ENCODE results near the gene ARF6. TPM values are rescaled to one million over a fixed set of nuclear protein-coding genes. Genes with fewer than 3 reads are reported as not detected.

The ARF6 gene
- total and polyA plus RNA-seq, 10 of the 15 experiments (the other 5 are each of a cell fraction or from before 2014, with no cell fraction given): 46.8 to 128 (median 71.9) TPM

DNA sequence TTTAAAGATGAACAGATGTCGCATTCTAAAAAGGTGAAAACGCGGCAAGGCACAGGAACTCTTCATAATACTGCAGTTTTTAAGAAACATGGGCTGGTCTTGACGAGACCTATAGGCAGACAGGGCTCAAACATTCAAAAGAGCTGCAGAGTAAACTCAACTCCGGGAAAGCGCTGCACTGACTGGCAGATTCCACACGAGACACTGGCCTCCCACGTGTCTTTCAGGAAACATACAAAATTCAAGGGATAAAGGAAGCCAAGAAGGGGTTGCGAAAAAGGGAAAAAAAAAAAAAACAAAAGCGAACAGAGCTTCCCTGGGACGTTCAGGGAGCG lies 614 bp upstream of the ARF6 start:
- peak; percentile 63 for ATAC-seq
- no TSS peak for BruUV-seq (replicated peaks)
- DNase-seq (ENCODE audit: low read depth, low spot score): peak; percentile 60
- peak overlapping the region; percentile 83 for H3K4me2 ChIP-seq (ENCODE audit: control insufficient read depth, insufficient read depth)
- peak overlapping the region; percentile 97 for H3K4me3 ChIP-seq
- H3K9me3 ChIP-seq (replicated peaks; ENCODE audit: control insufficient read depth, insufficient read depth, low read length): no peaks in the 10 kb centered on the region
- peak overlapping the region; percentile 100 for H3K9ac ChIP-seq (ENCODE audit: control insufficient read depth, insufficient read depth, low read length)
- H3K36me3 ChIP-seq (ENCODE audit: control insufficient read depth in 2 of 2, insufficient read depth in 2 of 2, low read length in 1 of 2): no peaks in the 10 kb centered on the region; a peak in 1 of 4 replicates
- intact Hi-C loops (cut with micrococcal nuclease; ENCODE audit: unreplicated experiment): loop anchor here (1.0 to 2.0 kb wide), 3 partner anchors 79 to 191 kb away; no protein-coding TSS in a partner anchor
- ChIA-PET SMC1A (ENCODE audit: uncharacterized antibody, unreplicated experiment) (interaction anchor here (0.6 to 2.1 kb wide), 19 partner anchors 10 to 308 kb away, joined by 3 to 10 read pairs (median 4); no protein-coding TSS in a partner anchor), RAD21 (ENCODE audit: unreplicated experiment) (interaction anchor here (0.9 to 2.6 kb wide), 18 partner anchors 13 to 209 kb away, joined by 3 to 26 read pairs (median 4); partner anchors contain the start of gene NEMF), CTCF (interaction anchor here (0.6 to 3.7 kb wide), 17 partner anchors 10 to 212 kb away, joined by 3 to 19 read pairs (median 4); partner anchors contain the start of gene NEMF), POLR2A (interaction anchor here (0.6 to 3.9 kb wide), 13 partner anchors 23 to 205 kb away, joined by 3 to 36 read pairs (median 4); partner anchors contain the start of gene NEMF)
- H3K4me1 ChIP-seq (ENCODE audit: control insufficient read depth, insufficient read depth, low read length): peaks cover 5% of the 10 kb centered on the region
- H3K27me3 ChIP-seq (replicated peaks in 1 of 2; ENCODE audit: control insufficient read depth in 2 of 2, insufficient read depth in 2 of 2, low read length in 1 of 2): no peaks in the 10 kb centered on the region
- peaks cover 55% of the 10 kb centered on the region for H3K79me2 ChIP-seq (ENCODE audit: control insufficient read depth, insufficient read depth, low read length)
- H4K20me1 ChIP-seq (ENCODE audit: control insufficient read depth, insufficient read depth): no peaks in the 10 kb centered on the region
- H2AFZ ChIP-seq (ENCODE audit: control insufficient read depth, low read depth, low read length): peak overlapping the region; percentile 70
- FAIRE-seq: peak; percentile 35
- peak overlapping the region; percentile 100 for H3K27ac ChIP-seq (ENCODE audit: control insufficient read depth, insufficient read depth)
- in situ Hi-C loops (cut with MboI): no loop called here
- under 1% methylated on average over 9 of the region's 12 CpGs for WGBS (ENCODE audit: insufficient coverage, insufficient replicate concordance, low lambda C conversion rate, missing lambda C conversion rate)
- TF ChIP-seq, protein P1, sequence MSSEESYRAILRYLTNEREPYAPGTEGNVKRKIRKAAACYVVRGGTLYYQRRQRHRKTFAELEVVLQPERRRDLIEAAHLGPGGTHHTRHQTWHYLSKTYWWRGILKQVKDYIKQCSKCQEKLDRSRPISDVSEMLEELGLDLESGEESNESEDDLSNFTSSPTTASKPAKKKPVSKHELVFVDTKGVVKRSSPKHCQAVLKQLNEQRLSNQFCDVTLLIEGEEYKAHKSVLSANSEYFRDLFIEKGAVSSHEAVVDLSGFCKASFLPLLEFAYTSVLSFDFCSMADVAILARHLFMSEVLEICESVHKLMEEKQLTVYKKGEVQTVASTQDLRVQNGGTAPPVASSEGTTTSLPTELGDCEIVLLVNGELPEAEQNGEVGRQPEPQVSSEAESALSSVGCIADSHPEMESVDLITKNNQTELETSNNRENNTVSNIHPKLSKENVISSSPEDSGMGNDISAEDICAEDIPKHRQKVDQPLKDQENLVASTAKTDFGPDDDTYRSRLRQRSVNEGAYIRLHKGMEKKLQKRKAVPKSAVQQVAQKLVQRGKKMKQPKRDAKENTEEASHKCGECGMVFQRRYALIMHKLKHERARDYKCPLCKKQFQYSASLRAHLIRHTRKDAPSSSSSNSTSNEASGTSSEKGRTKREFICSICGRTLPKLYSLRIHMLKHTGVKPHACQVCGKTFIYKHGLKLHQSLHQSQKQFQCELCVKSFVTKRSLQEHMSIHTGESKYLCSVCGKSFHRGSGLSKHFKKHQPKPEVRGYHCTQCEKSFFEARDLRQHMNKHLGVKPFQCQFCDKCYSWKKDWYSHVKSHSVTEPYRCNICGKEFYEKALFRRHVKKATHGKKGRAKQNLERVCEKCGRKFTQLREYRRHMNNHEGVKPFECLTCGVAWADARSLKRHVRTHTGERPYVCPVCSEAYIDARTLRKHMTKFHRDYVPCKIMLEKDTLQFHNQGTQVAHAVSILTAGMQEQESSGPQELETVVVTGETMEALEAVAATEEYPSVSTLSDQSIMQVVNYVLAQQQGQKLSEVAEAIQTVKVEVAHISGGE (CRISPR knock-in tag; IDR thresholded peaks at IDR 0.05): no peak
- 0 out of 2 replicates have a peak, but pooled peaks have one; percentile 4 for TF ChIP-seq HCFC1 (IDR thresholded peaks at IDR 0.05; ENCODE audit: low read length)
- peak; percentile 48; the same call in 1 of the 2 replicates for TF ChIP-seq NFIC (IDR thresholded peaks at IDR 0.05; ENCODE audit: low read depth, low read length)
- TF ChIP-seq NFXL1 (IDR thresholded peaks at IDR 0.05; ENCODE audit: borderline replicate concordance): no peak
- TF ChIP-seq PAX5 (IDR thresholded peaks at IDR 0.05; ENCODE audit: borderline replicate concordance, low read depth, low read length): no peak
- TF ChIP-seq, protein P2, sequence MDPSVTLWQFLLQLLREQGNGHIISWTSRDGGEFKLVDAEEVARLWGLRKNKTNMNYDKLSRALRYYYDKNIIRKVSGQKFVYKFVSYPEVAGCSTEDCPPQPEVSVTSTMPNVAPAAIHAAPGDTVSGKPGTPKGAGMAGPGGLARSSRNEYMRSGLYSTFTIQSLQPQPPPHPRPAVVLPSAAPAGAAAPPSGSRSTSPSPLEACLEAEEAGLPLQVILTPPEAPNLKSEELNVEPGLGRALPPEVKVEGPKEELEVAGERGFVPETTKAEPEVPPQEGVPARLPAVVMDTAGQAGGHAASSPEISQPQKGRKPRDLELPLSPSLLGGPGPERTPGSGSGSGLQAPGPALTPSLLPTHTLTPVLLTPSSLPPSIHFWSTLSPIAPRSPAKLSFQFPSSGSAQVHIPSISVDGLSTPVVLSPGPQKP (IDR thresholded peaks at IDR 0.05; ENCODE audit: low read depth, low read length): no peak
- TF ChIP-seq, protein P3, sequence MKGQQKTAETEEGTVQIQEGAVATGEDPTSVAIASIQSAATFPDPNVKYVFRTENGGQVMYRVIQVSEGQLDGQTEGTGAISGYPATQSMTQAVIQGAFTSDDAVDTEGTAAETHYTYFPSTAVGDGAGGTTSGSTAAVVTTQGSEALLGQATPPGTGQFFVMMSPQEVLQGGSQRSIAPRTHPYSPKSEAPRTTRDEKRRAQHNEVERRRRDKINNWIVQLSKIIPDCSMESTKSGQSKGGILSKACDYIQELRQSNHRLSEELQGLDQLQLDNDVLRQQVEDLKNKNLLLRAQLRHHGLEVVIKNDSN (IDR thresholded peaks at IDR 0.05; ENCODE audit: borderline replicate concordance, extremely low read length, insufficient read depth, low read depth, low read length): no peak
- TF ChIP-seq, protein P4, sequence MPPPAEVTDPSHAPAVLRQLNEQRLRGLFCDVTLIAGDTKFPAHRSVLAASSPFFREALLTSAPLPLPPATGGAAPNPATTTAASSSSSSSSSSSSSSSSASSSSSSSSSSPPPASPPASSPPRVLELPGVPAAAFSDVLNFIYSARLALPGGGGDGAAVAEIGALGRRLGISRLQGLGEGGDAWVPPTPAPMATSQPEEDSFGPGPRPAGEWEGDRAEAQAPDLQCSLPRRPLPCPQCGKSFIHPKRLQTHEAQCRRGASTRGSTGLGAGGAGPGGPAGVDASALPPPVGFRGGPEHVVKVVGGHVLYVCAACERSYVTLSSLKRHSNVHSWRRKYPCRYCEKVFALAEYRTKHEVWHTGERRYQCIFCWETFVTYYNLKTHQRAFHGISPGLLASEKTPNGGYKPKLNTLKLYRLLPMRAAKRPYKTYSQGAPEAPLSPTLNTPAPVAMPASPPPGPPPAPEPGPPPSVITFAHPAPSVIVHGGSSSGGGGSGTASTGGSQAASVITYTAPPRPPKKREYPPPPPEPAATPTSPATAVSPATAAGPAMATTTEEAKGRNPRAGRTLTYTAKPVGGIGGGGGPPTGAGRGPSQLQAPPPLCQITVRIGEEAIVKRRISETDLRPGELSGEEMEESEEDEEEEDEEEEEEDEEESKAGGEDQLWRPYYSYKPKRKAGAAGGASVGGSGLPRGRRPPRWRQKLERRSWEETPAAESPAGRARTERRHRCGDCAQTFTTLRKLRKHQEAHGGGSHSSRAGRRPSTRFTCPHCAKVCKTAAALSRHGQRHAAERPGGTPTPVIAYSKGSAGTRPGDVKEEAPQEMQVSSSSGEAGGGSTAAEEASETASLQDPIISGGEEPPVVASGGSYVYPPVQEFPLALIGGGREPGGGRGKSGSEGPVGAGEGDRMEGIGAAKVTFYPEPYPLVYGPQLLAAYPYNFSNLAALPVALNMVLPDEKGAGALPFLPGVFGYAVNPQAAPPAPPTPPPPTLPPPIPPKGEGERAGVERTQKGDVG (CRISPR knock-in tag; IDR thresholded peaks at IDR 0.05): no peak
- no peak for TF ChIP-seq POLR2AphosphoS5 (IDR thresholded peaks at IDR 0.05; ENCODE audit: low read length)
- TF ChIP-seq, protein P5, sequence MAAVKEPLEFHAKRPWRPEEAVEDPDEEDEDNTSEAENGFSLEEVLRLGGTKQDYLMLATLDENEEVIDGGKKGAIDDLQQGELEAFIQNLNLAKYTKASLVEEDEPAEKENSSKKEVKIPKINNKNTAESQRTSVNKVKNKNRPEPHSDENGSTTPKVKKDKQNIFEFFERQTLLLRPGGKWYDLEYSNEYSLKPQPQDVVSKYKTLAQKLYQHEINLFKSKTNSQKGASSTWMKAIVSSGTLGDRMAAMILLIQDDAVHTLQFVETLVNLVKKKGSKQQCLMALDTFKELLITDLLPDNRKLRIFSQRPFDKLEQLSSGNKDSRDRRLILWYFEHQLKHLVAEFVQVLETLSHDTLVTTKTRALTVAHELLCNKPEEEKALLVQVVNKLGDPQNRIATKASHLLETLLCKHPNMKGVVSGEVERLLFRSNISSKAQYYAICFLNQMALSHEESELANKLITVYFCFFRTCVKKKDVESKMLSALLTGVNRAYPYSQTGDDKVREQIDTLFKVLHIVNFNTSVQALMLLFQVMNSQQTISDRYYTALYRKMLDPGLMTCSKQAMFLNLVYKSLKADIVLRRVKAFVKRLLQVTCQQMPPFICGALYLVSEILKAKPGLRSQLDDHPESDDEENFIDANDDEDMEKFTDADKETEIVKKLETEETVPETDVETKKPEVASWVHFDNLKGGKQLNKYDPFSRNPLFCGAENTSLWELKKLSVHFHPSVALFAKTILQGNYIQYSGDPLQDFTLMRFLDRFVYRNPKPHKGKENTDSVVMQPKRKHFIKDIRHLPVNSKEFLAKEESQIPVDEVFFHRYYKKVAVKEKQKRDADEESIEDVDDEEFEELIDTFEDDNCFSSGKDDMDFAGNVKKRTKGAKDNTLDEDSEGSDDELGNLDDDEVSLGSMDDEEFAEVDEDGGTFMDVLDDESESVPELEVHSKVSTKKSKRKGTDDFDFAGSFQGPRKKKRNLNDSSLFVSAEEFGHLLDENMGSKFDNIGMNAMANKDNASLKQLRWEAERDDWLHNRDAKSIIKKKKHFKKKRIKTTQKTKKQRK (IDR thresholded peaks at IDR 0.05; ENCODE audit: low read depth, low read length): no peak
